ENCODE measurements around the gene IFI27L1. TPM values are rescaled to one million over a fixed set of nuclear protein-coding genes. Genes with fewer than 3 reads are reported as not detected.
A peak's percentile ranks its signal among the peaks of the same experiment; 100 is the strongest.

IFI27L1 gene
- total and polyA plus RNA-seq, 4 donors, result 13.7 to 21.8 (median 18.8) TPM

DNA sequence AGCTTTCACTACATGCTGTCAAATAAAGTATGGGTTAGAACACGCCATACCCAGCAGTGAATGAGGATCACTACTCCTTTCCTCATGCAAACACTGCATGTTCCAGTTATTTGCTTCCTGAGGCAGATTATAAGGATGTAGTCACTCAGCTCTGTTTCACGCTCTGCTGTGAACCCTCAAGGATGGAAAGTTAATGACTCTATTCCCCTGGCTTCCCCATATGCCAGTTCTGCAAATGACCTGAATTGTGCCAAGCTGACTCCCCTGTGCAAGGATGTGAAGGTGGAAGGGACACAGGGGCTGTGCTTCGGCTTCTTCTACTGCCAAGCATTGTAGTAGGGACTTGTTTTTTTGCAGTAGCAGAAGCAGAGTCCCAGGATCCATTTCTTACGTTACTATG is 6.8 kb downstream of the IFI27L1 start:
- no peak for ATAC-seq (ENCODE audit: low FRiP score)
- intact Hi-C loops (cut with DNase I), result no loop called here

DNA sequence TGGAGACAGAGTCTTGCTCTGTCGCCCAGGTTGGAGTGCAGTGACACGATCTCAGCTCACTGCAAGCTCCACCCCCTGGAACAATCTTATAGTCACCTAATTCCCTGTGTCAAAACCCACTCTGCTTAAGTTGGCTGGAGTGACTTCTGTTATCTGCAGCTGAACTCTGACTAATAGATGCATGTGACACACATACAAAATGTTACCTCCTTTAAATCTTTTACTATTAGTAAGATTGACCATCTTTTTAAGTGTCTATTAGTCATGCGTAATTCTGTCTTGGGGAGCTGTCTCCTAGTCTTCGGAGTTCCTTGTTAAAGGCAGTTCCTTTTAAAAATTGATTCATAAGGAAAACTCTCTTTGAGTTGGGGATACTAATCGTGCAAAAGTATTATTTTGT is 7.4 kb downstream of the IFI27L1 start:
- Histone ChIP-seq H3K4me3 (ENCODE audit: low read length in 2 of 2) (no peak overlapping the region), H3K27ac (ENCODE audit: low read depth in 1 of 2, low read length in 2 of 2) (no peak overlapping the region), H3K27me3 (ENCODE audit: control insufficient read depth in 1 of 2, insufficient read depth in 2 of 2, low read length in 1 of 2) (no peaks in the 10 kb centered on the region), H3K4me1 (ENCODE audit: control insufficient read depth in 1 of 2, insufficient read depth in 2 of 2, low read length in 2 of 2) (no peaks in the 10 kb centered on the region), H3K9me3 (ENCODE audit: control insufficient read depth, low read length) (no peaks in the 10 kb centered on the region), H3K36me3 (ENCODE audit: control insufficient read depth in 1 of 2, insufficient read depth in 2 of 2, low read length in 1 of 2) (no peaks in the 10 kb centered on the region)
- 73 to 76% methylated on average over 5 of the region's 5 CpGs for WGBS, 2 donors
- intact Hi-C loops (cut with DNase I), result no loop called here
- DNase-seq (no peak), ATAC-seq (ENCODE audit: low FRiP score) (no peak)

More for the DNA sequence above, 6.8 kb downstream of the IFI27L1 start:
- no peak overlapping the region for H3K27ac ChIP-seq (ENCODE audit: low read depth in 1 of 2, low read length in 2 of 2)
- DNase-seq, result no peak
- no peak overlapping the region for H3K4me3 ChIP-seq (ENCODE audit: low read length in 2 of 2)
- WGBS, 2 donors, result 69 to 93% methylated on average over 4 of the region's 4 CpGs
- no peaks in the 10 kb centered on the region for H3K4me1 ChIP-seq (ENCODE audit: control insufficient read depth in 1 of 2, insufficient read depth in 2 of 2, low read length in 2 of 2)
- no peaks in the 10 kb centered on the region for H3K36me3 ChIP-seq (ENCODE audit: control insufficient read depth in 1 of 2, insufficient read depth in 2 of 2, low read length in 1 of 2)
- no peaks in the 10 kb centered on the region for H3K9me3 ChIP-seq (ENCODE audit: control insufficient read depth, low read length)
- no peaks in the 10 kb centered on the region for H3K27me3 ChIP-seq (ENCODE audit: control insufficient read depth in 1 of 2, insufficient read depth in 2 of 2, low read length in 1 of 2)

- Histone ChIP-seq H3K4me3 (ENCODE audit: low read length in 2 of 2) (no peak overlapping the region), H3K4me1 (ENCODE audit: control insufficient read depth in 1 of 2, insufficient read depth in 2 of 2, low read length in 2 of 2) (no peaks in the 10 kb centered on the region), H3K9me3 (ENCODE audit: control insufficient read depth, low read length) (no peaks in the 10 kb centered on the region), H3K36me3 (ENCODE audit: control insufficient read depth in 1 of 2, insufficient read depth in 2 of 2, low read length in 1 of 2) (no peaks in the 10 kb centered on the region), H3K27me3 (ENCODE audit: control insufficient read depth in 1 of 2, insufficient read depth in 2 of 2, low read length in 1 of 2) (no peaks in the 10 kb centered on the region), H3K27ac (ENCODE audit: low read depth in 1 of 2, low read length in 2 of 2) (no peak overlapping the region)
- DNase-seq (no peak), ATAC-seq (ENCODE audit: low FRiP score) (no peak)
- intact Hi-C loops (cut with DNase I), result no loop called here
- WGBS, 2 donors, result 96 to 97% methylated on average over 4 of the region's 4 CpGs
Observed at GRCh38 chr14:94089479-94089878, 8.4 kb downstream of the IFI27L1 start.

- Histone ChIP-seq H3K27ac (ENCODE audit: low read depth in 1 of 2, low read length in 2 of 2) (no peak overlapping the region), H3K4me1 (ENCODE audit: control insufficient read depth in 1 of 2, insufficient read depth in 2 of 2, low read length in 2 of 2) (no peaks in the 10 kb centered on the region), H3K4me3 (ENCODE audit: low read length in 2 of 2) (no peak overlapping the region), H3K27me3 (ENCODE audit: control insufficient read depth in 1 of 2, insufficient read depth in 2 of 2, low read length in 1 of 2) (no peaks in the 10 kb centered on the region), H3K36me3 (ENCODE audit: control insufficient read depth in 1 of 2, insufficient read depth in 2 of 2, low read length in 1 of 2) (no peaks in the 10 kb centered on the region), H3K9me3 (ENCODE audit: control insufficient read depth, low read length) (no peaks in the 10 kb centered on the region)
- intact Hi-C loops (cut with DNase I), result no loop called here
- DNase-seq (no peak), ATAC-seq (ENCODE audit: low FRiP score) (no peak)
- WGBS, 2 donors, result 92 to 96% methylated on average over 2 of the region's 2 CpGs
Observed at GRCh38 chr14:94093418-94093817, 12.3 kb downstream of the IFI27L1 start.

DNA sequence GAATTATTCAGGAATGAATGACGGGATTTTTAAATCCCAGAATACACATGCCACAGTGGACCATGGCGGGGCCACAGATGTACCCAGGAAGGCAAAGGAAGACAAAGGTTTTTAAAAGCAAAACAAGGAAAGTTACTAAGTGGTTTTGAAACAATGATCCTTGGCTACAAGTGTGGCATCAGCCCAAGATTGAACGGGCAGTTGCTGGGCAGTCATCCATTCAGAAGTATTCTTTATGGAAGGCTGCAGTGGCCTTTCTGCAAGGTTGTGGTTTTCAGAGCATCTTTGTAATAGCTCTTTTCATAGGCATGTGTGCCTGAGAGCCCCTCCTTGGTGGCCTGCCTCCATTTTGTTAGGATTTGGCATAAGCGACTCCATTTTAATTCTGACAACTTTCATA is 16.0 kb downstream of the IFI27L1 start:
- no peak for DNase-seq
- no peak overlapping the region for H3K27ac ChIP-seq (ENCODE audit: low read depth in 1 of 2, low read length in 2 of 2)
- no peak for ATAC-seq (ENCODE audit: low FRiP score)

GRCh38 chr14:94098326-94098992 is 17.3 kb downstream of the IFI27L1 start:
- H3K9me3 ChIP-seq (ENCODE audit: control insufficient read depth, low read length), result no peaks in the 10 kb centered on the region
- DNase-seq (no peak), ATAC-seq (ENCODE audit: low FRiP score) (no peak)
- no peaks in the 10 kb centered on the region for H3K36me3 ChIP-seq (ENCODE audit: control insufficient read depth in 1 of 2, insufficient read depth in 2 of 2, low read length in 1 of 2)
- no peak overlapping the region for H3K4me3 ChIP-seq (ENCODE audit: low read length in 2 of 2)
- intact Hi-C loops (cut with DNase I), result no loop called here
- no peaks in the 10 kb centered on the region for H3K27me3 ChIP-seq (ENCODE audit: control insufficient read depth in 1 of 2, insufficient read depth in 2 of 2, low read length in 1 of 2)
- H3K27ac ChIP-seq (ENCODE audit: low read depth in 1 of 2, low read length in 2 of 2), result no peak overlapping the region
- 74 to 81% methylated on average over 10 of the region's 10 CpGs for WGBS, 2 donors
- no peaks in the 10 kb centered on the region for H3K4me1 ChIP-seq (ENCODE audit: control insufficient read depth in 1 of 2, insufficient read depth in 2 of 2, low read length in 2 of 2)

More for the DNA sequence above, 16.0 kb downstream of the IFI27L1 start:
- intact Hi-C loops (cut with DNase I), result no loop called here
- Histone ChIP-seq H3K36me3 (ENCODE audit: control insufficient read depth in 1 of 2, insufficient read depth in 2 of 2, low read length in 1 of 2) (no peaks in the 10 kb centered on the region), H3K4me1 (ENCODE audit: control insufficient read depth in 1 of 2, insufficient read depth in 2 of 2, low read length in 2 of 2) (no peaks in the 10 kb centered on the region), H3K4me3 (ENCODE audit: low read length in 2 of 2) (no peak overlapping the region), H3K27me3 (ENCODE audit: control insufficient read depth in 1 of 2, insufficient read depth in 2 of 2, low read length in 1 of 2) (no peaks in the 10 kb centered on the region), H3K9me3 (ENCODE audit: control insufficient read depth, low read length) (no peaks in the 10 kb centered on the region)
- WGBS, 2 donors, result 93% methylated on average over 4 of the region's 4 CpGs

DNA sequence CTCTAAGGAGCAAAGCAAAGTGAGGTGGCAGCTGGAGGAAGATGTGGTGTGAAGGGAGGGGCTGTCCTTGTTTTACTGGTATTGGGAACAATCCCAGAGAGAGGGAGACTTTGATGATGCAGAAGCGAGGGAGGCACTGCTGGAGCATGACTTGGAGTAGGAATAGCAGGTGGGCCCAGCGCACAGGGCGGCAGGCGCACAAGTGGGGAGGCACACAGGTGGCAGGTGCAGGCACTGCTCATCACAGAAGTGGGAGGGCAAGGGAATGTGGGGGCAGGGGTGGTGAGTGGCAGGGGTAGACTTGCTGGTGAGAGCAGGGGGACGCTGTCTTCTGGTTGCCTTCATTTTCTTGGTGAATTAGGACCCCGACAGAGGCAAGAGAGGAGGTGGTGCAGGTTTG is 17.9 kb downstream of the IFI27L1 start:
- WGBS, 2 donors, result 81 to 94% methylated on average over 6 of the region's 6 CpGs
- no peaks in the 10 kb centered on the region for H3K9me3 ChIP-seq (ENCODE audit: control insufficient read depth, low read length)
- intact Hi-C loops (cut with DNase I), result no loop called here
- H3K4me1 ChIP-seq (ENCODE audit: control insufficient read depth in 1 of 2, insufficient read depth in 2 of 2, low read length in 2 of 2), result no peaks in the 10 kb centered on the region
- ATAC-seq (ENCODE audit: low FRiP score), result no peak
- no peaks in the 10 kb centered on the region for H3K27me3 ChIP-seq (ENCODE audit: control insufficient read depth in 1 of 2, insufficient read depth in 2 of 2, low read length in 1 of 2)
- no peak for DNase-seq
- H3K4me3 ChIP-seq (ENCODE audit: low read length in 2 of 2), result no peak overlapping the region
- H3K27ac ChIP-seq (ENCODE audit: low read depth in 1 of 2, low read length in 2 of 2), result no peak overlapping the region
- H3K36me3 ChIP-seq (ENCODE audit: control insufficient read depth in 1 of 2, insufficient read depth in 2 of 2, low read length in 1 of 2), result no peaks in the 10 kb centered on the region

DNA sequence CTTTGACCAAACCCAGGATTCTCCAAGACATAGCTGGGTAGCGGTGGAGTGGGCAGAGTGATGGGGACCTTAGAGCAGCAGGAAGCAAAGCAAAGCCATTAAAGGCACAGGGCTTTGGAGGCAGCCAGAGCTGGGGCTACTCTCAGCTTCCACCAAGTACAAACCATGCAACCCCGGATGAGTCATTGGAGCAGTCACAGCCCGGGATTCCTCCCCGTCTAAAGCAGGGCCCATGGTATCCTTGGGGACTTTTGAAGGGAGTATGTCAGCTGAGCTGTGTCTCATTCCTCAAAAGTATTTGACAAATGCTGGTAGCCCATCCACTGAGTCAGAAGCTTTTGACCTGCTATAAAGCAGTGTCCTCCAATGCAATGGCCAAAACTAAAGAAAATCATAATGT is 19.7 kb downstream of the IFI27L1 start:
- Histone ChIP-seq H3K27me3 (ENCODE audit: control insufficient read depth in 1 of 2, insufficient read depth in 2 of 2, low read length in 1 of 2) (no peaks in the 10 kb centered on the region), H3K27ac (ENCODE audit: low read depth in 1 of 2, low read length in 2 of 2) (no peak overlapping the region), H3K4me3 (ENCODE audit: low read length in 2 of 2) (no peak overlapping the region), H3K4me1 (ENCODE audit: control insufficient read depth in 1 of 2, insufficient read depth in 2 of 2, low read length in 2 of 2) (no peaks in the 10 kb centered on the region), H3K36me3 (ENCODE audit: control insufficient read depth in 1 of 2, insufficient read depth in 2 of 2, low read length in 1 of 2) (no peaks in the 10 kb centered on the region), H3K9me3 (ENCODE audit: control insufficient read depth, low read length) (no peaks in the 10 kb centered on the region)
- intact Hi-C loops (cut with DNase I), result no loop called here
- DNase-seq (no peak), ATAC-seq (ENCODE audit: low FRiP score) (peak; percentile 44)
- 67 to 77% methylated on average over 4 of the region's 4 CpGs for WGBS, 2 donors

DNA sequence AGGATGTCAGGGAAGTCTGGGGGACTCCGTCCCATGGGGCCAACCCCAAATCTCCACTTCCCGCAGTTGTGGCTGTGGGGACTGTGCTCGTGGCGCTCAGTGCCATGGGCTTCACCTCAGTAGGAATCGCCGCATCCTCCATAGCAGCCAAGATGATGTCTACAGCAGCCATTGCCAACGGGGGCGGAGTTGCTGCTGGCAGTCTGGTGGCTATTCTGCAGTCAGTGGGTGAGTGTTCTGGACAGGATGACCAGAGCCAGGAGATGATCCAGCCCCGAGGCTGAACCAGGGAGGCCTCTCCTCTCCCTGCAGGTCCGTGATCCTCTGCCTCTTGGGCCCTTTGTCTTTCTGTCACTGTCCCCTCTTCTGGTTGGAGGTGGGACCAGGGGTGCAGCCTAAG is 20.6 kb downstream of the IFI27L1 start:
- Histone ChIP-seq H3K9me3 (ENCODE audit: control insufficient read depth, low read length) (no peaks in the 10 kb centered on the region), H3K36me3 (ENCODE audit: control insufficient read depth in 1 of 2, insufficient read depth in 2 of 2, low read length in 1 of 2) (no peaks in the 10 kb centered on the region), H3K4me3 (ENCODE audit: low read length in 2 of 2) (no peak overlapping the region), H3K4me1 (ENCODE audit: control insufficient read depth in 1 of 2, insufficient read depth in 2 of 2, low read length in 2 of 2) (no peaks in the 10 kb centered on the region), H3K27ac (ENCODE audit: low read depth in 1 of 2, low read length in 2 of 2) (no peak overlapping the region), H3K27me3 (ENCODE audit: control insufficient read depth in 1 of 2, insufficient read depth in 2 of 2, low read length in 1 of 2) (no peaks in the 10 kb centered on the region)
- intact Hi-C loops (cut with DNase I), result no loop called here
- ATAC-seq (ENCODE audit: low FRiP score) (peak; percentile 55), DNase-seq (no peak)
- 90 to 93% methylated on average over 10 of the region's 10 CpGs for WGBS, 2 donors
